GM21447 (cell line): ENCODE results near the gene NFIC.
"Not testable (repeated sequence)": the region's sequence is repeated elsewhere in the genome, so short reads cannot be mapped to it uniquely, and the experiment has no call there.

Experiments
- ATAC-seq: cut with Tn5 transposase; IDR thresholded peaks from one replicate; pipeline ENCODE4 v1.9.1; 2021; ENCODE audit not compliant: unreplicated experiment

NFIC gene

GRCh38 chr19:3506384-3507340, 140.3 kb downstream of the NFIC start:
- ATAC-seq = peak; percentile 18

GRCh38 chr19:3507371-3508120, 141.2 kb downstream of the NFIC start:
- ATAC-seq = no peak

- ATAC-seq = not testable (repeated sequence)
Observed at GRCh38 chr19:3508121-3508661, 141.8 kb downstream of the NFIC start.

- no peak for ATAC-seq
Observed at GRCh38 chr19:3508771-3509535, 142.6 kb downstream of the NFIC start.

GRCh38 chr19:3509566-3509989, 143.2 kb downstream of the NFIC start:
- no peak for ATAC-seq

- ATAC-seq = no peak
Observed at GRCh38 chr19:3510727-3511126, 144.3 kb downstream of the NFIC start.

- no peak for ATAC-seq
Observed at GRCh38 chr19:3511506-3512251, 145.3 kb downstream of the NFIC start.

- ATAC-seq = no peak
Observed at GRCh38 chr19:3512562-3513228, 146.3 kb downstream of the NFIC start.

GRCh38 chr19:3513229-3514140, 147.1 kb downstream of the NFIC start:
- no peak for ATAC-seq

- no peak for ATAC-seq
Observed at GRCh38 chr19:3514930-3515329, 148.5 kb downstream of the NFIC start.

- ATAC-seq = no peak
Observed at GRCh38 chr19:3515891-3516422, 149.6 kb downstream of the NFIC start.

- no peak for ATAC-seq
Observed at GRCh38 chr19:3516675-3517207, 150.4 kb downstream of the NFIC start.

GRCh38 chr19:3517638-3518037, 151.3 kb downstream of the NFIC start:
- no peak for ATAC-seq

GRCh38 chr19:3518255-3518654, 151.9 kb downstream of the NFIC start:
- ATAC-seq = no peak

- no peak for ATAC-seq
Observed at GRCh38 chr19:3518659-3519058, 152.3 kb downstream of the NFIC start.
